A549 (cell line): ENCODE results near the gene TBL1X.

Experiments used
- BHLHE40 ChIP-seq: IDR thresholded peaks from 2 replicates; pipeline ENCODE4 v1.6.1; 2012; ENCODE audit warnings: low read depth, low read length, inconsistent platforms
- CHD2 ChIP-seq: fragments of 150-350 bp; IDR thresholded peaks from 2 replicates; pipeline ENCODE4 v1.6.1; 2014; ENCODE audit warnings: low read length; ENCODE audit not compliant: partially characterized antibody
- CTCF ChIP-seq: fragments of >200 bp; sonication (Bioruptor Twin); formaldehyde crosslinking; IDR thresholded peaks from 3 replicates; pipeline ENCODE4 v1.5.1; 2016
- EHMT2 ChIP-seq: fragments of 200-600 bp; sonication (generic); IDR thresholded peaks from 2 replicates; pipeline ENCODE4 v1.6.1; 2016; ENCODE audit warnings: antibody characterized with exemption, low read depth, mild to moderate bottlenecking, moderate library complexity
- GATA3 ChIP-seq: IDR thresholded peaks from 2 replicates; pipeline ENCODE4 v1.6.1; 2012; ENCODE audit warnings: borderline replicate concordance
- MAZ ChIP-seq: fragments of 150-350 bp; IDR thresholded peaks from 2 replicates; pipeline ENCODE4 v1.6.1; 2014; ENCODE audit warnings: antibody characterized with exemption, low read depth, low read length, borderline replicate concordance
- POLR2A ChIP-seq: IDR thresholded peaks from 2 replicates; pipeline ENCODE4 v1.6.1; 2012; ENCODE audit warnings: mild to moderate bottlenecking, low read length
- POLR2AphosphoS2 ChIP-seq: conservative IDR thresholded peaks from 2 replicates; pipeline ENCODE4 v1.6.1; 2012; ENCODE audit warnings: low read length, improper control_type of control experiment, inconsistent platforms
- SREBF2 ChIP-seq: fragments of 450-650 bp; IDR thresholded peaks from 2 replicates; pipeline ENCODE4 v1.6.1; 2014; ENCODE audit warnings: mild to moderate bottlenecking, moderate library complexity
- TF ChIP-seq, protein P1 (sequence below): fragments of 200-600 bp; sonication (generic); IDR thresholded peaks from 2 replicates; pipeline ENCODE4 v1.6.1; 2016; ENCODE audit warnings: antibody characterized with exemption, mild to moderate bottlenecking, moderate library complexity
- TF ChIP-seq, protein P2 (sequence below): IDR thresholded peaks from 2 replicates; pipeline ENCODE4 v1.6.1; 2012; ENCODE audit warnings: low read depth, borderline replicate concordance
- TF ChIP-seq, protein P3 (sequence below): IDR thresholded peaks from 2 replicates; pipeline ENCODE4 v1.6.1; 2012

DNA sequence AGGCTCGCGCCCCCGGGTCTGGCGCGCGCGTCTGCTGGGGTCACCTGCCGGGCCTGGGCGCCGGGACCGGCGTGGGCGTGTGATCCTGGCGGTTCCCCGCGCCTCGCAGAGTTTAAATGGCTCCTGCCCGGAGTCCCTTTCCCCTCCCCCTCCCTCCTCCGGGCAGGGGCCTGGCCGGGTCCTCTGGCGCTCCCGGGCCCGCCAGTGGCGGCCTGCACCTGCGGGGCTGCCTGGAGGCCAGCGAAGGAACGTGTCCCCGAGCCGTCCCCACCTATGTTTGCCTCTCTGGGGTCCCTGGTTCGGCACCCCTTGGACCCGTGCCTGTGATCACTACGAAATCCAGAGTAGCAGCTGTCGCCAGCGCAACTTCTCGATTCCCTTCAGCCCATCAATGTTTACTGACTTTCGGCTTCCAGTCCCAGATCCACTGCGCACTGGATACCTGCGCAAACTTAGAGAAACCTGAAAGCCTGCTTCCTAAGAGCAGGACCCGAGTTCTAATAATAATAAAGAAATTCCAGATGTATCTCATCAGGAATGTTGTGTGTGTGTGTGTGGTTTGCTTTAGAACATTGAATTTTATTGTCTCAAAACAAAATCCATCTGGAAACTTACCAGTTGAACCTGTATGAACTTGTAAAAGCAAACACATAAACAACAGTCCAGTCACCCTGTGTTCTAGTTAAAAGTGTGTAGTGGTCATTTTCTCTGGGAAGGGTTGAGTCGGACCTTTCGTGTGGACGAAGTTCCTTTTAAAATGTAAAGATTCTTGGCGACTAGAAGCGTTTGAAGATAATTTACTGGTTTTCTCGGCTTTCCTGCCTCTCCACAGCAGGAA is 322.2 kb downstream of the TBL1X start:
- TF ChIP-seq CHD2: no peak
- TF ChIP-seq BHLHE40: no peak
- no peak for TF ChIP-seq CTCF
- no peak for TF ChIP-seq SREBF2
- TF ChIP-seq GATA3: no peak
- TF ChIP-seq, protein P1, sequence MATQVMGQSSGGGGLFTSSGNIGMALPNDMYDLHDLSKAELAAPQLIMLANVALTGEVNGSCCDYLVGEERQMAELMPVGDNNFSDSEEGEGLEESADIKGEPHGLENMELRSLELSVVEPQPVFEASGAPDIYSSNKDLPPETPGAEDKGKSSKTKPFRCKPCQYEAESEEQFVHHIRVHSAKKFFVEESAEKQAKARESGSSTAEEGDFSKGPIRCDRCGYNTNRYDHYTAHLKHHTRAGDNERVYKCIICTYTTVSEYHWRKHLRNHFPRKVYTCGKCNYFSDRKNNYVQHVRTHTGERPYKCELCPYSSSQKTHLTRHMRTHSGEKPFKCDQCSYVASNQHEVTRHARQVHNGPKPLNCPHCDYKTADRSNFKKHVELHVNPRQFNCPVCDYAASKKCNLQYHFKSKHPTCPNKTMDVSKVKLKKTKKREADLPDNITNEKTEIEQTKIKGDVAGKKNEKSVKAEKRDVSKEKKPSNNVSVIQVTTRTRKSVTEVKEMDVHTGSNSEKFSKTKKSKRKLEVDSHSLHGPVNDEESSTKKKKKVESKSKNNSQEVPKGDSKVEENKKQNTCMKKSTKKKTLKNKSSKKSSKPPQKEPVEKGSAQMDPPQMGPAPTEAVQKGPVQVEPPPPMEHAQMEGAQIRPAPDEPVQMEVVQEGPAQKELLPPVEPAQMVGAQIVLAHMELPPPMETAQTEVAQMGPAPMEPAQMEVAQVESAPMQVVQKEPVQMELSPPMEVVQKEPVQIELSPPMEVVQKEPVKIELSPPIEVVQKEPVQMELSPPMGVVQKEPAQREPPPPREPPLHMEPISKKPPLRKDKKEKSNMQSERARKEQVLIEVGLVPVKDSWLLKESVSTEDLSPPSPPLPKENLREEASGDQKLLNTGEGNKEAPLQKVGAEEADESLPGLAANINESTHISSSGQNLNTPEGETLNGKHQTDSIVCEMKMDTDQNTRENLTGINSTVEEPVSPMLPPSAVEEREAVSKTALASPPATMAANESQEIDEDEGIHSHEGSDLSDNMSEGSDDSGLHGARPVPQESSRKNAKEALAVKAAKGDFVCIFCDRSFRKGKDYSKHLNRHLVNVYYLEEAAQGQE: no peak
- TF ChIP-seq, protein P2, sequence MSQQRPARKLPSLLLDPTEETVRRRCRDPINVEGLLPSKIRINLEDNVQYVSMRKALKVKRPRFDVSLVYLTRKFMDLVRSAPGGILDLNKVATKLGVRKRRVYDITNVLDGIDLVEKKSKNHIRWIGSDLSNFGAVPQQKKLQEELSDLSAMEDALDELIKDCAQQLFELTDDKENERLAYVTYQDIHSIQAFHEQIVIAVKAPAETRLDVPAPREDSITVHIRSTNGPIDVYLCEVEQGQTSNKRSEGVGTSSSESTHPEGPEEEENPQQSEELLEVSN: no peak
- TF ChIP-seq POLR2A: no peak
- TF ChIP-seq MAZ: no peak
- TF ChIP-seq, protein P3, sequence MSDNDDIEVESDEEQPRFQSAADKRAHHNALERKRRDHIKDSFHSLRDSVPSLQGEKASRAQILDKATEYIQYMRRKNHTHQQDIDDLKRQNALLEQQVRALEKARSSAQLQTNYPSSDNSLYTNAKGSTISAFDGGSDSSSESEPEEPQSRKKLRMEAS: no peak
- TF ChIP-seq POLR2AphosphoS2: no peak
- no peak for TF ChIP-seq EHMT2
